GM19240 (cell line): Measurements from ENCODE around the gene THAP10.
"Not testable (repeated sequence)": the region's sequence is repeated elsewhere in the genome, so short reads cannot be mapped to it uniquely, and the experiment has no call there.

Source experiments
- DNase-seq: peaks from one replicate; pipeline ENCODE4 v3.0.0; 2011; ENCODE audit warnings: low spot score; ENCODE audit not compliant: insufficient read length

The THAP10 gene

DNA sequence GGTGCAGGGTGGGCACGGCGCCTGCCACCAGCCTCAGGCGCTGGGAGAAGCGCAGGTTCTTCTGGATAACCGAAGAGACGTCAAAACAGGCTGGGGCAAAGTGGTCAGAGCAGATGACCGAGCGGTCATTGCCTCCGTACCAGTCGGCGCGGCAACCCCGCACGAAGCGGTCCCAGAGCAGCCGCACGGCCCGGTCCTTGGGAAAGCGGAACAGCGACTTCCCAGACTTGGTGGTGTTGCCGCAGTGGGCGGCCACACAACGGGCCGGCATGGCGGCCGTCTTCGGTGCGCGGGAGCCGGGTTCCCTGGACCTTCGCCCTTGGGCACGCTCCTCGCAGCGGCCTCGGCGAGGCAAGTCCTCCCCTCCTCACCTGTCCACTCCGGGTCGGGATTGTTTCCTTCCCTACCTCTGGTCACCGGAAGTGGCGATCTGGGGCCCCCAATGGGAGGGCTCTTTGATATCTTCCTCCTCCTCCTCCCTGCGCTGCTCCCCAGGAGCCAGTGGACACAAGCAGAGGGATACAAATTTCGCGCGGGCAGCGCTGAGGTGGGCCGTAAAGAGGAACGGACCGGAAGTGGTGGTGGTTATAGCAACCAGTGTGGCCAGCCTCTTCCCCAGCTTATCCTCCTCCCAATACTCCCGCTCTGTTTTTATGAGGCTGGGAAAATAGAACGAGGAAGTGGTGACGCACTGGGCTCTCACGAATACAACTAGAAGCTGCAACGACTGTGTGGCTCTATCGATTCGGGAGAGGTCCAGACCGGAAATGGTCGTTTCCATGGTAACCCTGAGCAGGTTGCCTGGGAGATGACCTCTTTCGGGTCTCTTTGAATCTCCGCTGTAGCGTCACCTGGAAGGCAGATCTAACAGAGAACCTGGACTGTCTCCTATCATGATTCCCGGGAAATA lies at the start of gene THAP10, which contains the start of gene LRRC49:
TSS of gene THAP10 (minus strand) at position 432 of the 910 bp plus-strand sequence. CDS start at position 271, 161 bp downstream.
TSS of gene LRRC49 (plus strand) at position 825 of the 910 bp plus-strand sequence. CDS start at position 894, 69 bp downstream.
- DNase-seq: no peak

- DNase-seq: no peak
Observed at GRCh38 chr15:70936326-70936725, 44.1 kb upstream of the THAP10 start.

- no peak for DNase-seq
Observed at GRCh38 chr15:70935631-70936030, 43.4 kb upstream of the THAP10 start.

GRCh38 chr15:70933411-70933810 lies 41.2 kb upstream of the THAP10 start:
- DNase-seq: no peak

GRCh38 chr15:70932397-70932796 lies 40.2 kb upstream of the THAP10 start:
- DNase-seq: no peak

- no peak for DNase-seq
Observed at GRCh38 chr15:70931821-70932220, 39.6 kb upstream of the THAP10 start.

GRCh38 chr15:70926914-70927313 lies 34.7 kb upstream of the THAP10 start:
- DNase-seq: not testable (repeated sequence)

GRCh38 chr15:70923311-70924080 lies 31.3 kb upstream of the THAP10 start:
- no peak for DNase-seq

GRCh38 chr15:70922119-70922518 lies 29.9 kb upstream of the THAP10 start:
- DNase-seq: no peak

DNA sequence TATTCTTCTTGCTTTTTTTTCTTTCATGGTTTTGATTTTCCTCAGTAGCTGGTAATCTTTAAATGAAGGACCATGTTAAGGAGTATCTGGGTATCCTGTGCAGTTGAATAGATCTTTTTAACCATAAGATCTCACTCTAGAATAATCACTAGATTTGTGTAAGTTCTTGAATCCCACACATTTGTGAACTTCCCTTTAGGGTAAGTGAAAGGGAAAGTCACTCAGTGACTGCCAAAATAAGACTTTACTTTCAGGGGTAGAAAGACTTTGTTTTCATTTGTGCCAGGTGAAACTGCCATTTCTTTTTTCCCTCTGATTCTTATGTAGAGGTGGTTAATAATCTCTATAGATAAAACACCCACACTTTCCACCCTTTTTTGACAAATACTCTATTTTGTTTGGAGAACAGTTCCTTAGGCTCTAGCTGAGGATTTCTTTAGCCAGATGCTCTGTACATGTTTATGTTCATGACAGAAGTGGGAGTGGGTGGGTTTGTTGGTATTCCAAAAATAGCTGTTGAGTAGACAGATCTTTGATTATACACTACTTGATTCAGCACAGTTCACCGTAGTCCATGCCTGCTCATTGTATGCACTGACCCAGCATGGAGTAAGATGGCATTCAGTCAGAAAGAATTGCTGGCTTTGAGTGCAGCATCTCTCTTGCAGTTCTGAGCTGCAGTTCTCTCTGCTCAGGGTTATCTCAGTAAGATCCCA lies 28.9 kb upstream of the THAP10 start:
- DNase-seq: peak; percentile 2

- DNase-seq: no peak
Observed at GRCh38 chr15:70917955-70918354, 25.7 kb upstream of the THAP10 start.

DNA sequence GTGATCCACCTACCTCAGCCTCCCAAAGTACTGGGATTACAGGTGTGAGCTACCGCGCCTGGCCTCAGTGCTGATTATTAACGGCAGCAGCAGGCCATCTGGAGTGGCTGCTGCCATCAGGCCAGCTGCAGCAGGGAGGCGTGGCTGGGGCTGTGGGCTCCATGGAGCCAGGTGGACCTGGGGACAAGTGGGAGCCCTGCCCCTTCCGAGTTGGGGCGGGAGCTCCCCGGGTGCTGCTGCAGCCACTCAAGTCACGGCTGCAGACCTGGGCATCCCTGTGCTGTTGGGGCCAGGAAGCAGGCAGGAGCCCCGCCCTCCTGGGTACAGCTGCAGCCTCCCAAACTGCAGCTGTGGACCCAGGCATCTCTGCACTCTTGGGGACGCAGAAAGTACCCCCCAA lies 24.3 kb upstream of the THAP10 start:
- no peak for DNase-seq

GRCh38 chr15:70912187-70912586 lies 20.0 kb upstream of the THAP10 start:
- DNase-seq: no peak

- no peak for DNase-seq
Observed at GRCh38 chr15:70910958-70911357, 18.7 kb upstream of the THAP10 start.

DNA sequence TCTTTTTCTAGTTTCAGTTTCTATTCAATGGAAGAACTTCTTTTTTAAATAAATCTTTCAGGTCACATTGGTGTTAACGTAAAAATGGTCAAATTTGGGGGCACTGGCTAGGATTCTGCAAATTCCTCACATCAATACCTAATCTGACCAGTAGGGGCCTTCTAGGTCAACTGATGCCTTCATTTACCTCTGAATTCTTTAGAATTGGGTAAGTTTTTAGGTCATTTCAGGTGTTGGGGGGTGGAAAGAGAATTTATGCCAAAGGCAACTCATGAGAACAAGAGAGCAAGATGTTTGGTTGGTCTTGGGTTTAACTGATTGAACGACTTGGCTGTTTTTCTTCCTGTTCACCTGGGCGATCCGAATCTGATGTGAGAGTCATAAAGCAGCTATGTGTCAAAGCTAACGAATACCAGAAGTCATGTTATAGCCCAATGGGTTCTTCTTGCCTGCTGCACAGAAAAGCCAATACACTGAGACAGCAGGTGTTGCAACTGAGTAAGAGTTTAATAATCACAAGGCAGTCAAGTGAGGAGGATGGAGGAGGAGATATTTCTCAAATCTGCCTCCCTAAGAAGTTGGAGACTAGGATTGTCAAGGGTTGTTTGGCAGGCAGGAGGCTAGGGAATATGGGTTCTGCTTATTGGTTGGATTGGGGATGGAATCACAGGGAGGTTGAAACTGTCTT lies 15.7 kb upstream of the THAP10 start:
- no peak for DNase-seq

GRCh38 chr15:70906842-70907241 lies 14.6 kb upstream of the THAP10 start:
- no peak for DNase-seq

DNA sequence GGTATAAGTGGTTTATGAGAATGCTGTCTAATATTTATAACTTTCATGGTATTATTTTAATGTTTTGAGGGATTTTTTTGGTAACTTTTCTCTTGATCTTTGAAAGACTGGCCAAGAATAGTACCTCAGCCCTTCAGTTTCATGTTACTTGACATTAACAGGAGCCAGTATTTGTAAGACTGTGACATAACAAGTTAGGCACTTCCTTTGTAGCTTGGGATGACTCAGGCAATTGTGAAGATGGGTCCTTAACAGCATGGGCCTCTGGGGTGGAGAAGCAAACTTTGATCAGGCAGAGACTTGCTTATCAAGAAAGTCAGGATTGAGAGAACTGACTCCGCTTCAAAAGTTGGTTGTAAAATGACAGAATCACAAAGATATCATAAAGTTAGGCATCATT lies 9.9 kb upstream of the THAP10 start:
- no peak for DNase-seq

DNA sequence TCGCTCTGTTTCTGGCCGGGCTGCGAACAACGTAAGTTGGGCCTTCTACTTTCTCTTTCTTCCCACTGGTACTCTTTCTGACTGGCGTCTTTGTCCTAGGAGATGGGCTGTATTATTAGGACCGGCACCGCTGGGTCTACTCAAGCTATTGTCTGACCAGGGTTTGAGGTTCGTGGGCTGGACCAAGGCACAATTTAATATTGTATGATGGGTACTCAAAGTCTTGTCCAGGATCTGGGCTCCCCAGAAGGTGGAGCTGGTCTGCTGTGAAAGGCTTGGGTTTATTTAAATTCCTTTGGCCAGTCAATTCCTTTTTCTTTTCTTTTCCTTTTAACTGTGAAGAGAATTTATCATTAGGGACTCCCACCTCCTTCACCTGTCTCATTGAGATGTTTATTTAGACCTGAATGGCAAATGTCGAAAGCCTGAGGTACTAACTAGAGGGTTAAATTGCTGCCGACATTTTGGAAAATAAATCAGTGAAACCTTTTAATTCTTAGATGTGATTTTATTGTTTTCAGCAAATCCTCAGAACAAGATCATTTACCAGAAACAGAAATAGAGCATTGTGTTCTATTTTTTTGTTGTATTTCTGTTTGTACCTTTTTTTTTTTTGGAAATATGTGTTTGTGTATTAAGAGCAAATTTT lies 803 bp upstream of the THAP10 start:
- no peak for DNase-seq

DNA sequence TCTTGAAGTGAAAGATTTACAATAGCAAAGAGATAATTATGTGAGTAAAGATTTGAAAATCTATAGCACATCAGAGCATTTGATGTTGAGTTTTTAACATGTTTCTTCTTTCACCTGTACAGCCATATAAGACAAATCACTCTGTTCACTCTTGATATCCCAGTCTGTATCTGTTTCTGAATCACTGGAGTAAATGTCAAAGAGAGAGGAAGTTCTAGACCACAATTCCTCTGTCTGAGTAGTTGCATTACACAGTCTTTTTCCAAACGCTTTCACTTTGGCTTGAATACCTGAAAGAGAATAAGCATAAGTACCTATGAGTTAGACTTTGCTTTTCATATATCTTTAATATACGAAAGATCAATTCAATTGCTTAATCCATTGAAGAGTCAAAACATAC lies 9.9 kb downstream of the THAP10 start:
- DNase-seq: no peak

DNA sequence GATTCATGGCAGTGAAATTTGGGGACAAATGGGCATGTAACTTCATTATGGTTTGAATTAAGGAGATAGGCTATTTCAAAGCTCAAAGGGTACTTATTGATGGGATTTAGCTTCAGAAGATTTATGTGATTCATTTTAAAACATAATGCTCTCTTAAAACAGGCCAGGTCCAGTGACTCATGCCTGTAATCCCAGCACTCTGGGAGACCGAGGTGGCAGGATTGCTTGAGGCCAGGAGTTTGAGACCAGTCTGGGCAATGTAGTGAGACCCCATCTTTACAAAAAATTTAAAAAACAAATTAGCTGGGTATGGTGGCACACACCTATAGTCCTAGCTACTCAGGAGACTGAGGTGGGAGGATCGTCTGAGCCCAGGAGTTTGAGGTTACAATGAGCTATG lies 11.5 kb downstream of the THAP10 start:
- no peak for DNase-seq

GRCh38 chr15:70879401-70879800 lies 12.8 kb downstream of the THAP10 start:
- no peak for DNase-seq
